Inflammatory macrophage treated with lipopolysaccharide for 4 hours (primary cell): ENCODE data around the gene ZNF358.
"Not testable (repeated sequence)": the region's sequence is repeated elsewhere in the genome, so short reads cannot be mapped to it uniquely, and the experiment has no call there.

ENCODE experiments used
- DNase-seq: peaks from one replicate; pipeline ENCODE4 v3.0.0-alpha.2; 2020

Gene ZNF358

DNA sequence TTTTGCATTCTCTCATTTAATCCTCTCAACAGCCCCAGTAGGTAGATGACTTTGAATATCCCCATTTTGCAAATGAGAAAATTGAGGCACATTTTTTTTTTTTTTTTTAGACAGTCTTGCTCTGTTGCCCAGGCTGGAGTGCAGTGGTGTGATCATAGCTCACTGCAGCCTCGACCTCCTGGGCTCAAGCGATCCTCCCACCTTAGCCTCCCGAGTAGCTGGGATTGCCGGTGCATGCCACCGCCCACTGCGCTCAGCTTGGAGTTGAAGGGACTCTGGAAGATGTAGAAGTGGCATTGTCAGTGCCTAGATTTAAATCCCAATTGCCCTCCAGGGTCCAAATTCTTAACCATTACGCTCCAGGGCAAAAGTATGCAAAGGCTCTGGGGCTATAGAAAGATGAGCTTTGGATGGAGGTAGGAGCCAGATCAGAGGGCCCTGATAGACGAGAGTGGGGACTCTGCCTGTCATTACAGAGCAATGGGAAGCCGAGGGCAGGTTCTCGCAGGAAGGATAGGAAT lies 5.7 kb downstream of the ZNF358 start:
- no peak for DNase-seq

DNA sequence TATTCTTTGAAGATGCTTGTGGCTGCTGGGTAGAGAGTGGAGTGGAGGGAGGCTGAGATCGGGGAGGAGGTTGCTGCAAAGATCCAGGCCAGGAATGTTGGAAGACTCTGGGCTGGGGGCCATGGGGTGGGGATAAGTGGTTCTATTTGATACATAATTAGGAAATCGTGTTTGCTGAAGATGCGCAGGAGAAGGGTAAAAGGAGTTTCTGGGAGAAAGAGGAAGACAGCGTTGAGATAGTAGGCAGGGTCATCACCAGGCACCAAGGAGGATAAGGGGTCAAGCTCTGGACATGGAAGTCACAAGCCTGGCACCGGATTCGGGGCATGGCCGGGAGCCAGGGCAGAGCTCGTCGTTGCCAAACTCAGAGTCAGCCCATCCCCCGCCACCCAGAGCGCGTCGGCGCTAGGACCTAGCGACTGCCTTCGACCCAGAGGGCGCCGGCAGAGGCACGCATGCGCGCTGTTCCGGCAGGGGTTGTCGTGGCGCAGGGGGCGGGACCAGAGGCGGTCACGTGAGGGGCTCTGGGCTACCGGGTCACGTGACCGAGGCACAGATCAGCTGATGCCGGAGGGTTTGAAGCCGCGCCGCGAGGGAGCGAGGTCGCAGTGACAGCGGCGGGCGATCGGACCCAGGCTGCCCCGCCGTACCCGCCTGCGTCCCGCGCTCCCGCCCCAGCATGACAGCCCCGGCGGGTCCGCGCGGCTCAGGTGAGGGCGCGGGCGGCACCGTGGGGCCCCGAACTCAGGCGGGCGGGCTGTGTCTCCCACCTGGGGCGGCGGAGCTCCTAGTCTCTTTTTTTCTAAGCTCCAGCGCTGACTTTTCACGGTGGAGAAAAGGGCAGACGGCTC lies 6.4 kb downstream of the ZNF358 start, which contains the start of gene MCOLN1:
TSS of gene MCOLN1 (plus strand) at position 553 of the 851 bp plus-strand sequence. CDS start at position 680, 127 bp downstream.
- peak; percentile 99 for DNase-seq

DNA sequence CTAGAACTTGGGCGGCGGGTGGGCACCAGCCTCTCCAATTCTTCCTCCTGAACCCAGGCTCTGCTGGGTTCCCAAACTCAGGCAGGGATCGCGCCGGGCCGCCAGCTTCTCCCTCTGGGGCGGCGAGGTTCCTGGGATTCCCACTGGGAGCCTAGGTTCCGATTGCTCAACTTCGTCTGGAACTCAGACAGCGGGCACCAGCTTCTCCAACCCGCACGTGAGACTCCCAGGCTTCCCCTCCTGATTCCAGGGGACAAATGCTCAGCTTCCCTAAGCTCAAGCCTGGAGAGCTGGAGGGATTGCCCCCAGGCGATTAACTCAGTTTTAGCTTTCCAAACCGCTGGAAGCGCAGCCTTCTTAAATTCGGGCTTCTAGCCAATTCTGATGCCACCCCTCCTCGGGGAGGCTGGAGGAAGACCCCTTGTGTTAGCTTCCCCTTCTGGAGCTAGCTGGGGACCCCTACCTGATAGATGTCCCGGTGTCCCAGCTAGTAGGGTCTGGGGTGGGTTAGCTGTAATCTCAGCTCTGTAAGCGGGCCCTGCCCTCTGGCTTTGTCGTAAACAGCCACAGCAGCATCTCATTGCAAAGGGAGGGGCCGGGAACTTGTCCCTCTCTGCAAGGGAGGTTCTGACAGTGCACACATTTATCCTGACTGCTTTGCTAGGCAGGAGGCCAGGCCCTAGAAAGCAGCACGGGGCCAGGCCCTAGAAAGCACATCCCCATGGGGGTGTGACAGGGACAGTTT lies 7.2 kb downstream of the ZNF358 start:
- DNase-seq: no peak

DNA sequence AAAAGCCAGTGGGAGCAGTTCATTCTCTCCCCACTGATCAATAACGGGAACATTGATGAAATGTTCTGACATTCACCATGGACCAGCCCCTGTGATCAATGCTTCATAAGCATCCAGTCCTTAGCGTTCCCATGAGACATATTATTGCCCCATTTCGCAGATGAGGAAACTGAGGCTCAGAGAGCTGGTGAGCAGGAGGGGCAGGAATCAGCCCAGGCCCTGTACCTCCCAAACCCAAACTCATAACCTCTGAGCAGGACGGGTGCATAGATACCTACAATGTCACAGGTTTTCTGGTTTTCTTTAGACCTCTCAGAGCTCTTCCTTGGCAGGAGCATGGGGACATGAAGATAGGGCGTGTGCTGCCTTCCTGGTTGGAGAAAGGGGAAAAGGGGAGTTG lies 8.6 kb downstream of the ZNF358 start:
- no peak for DNase-seq

DNA sequence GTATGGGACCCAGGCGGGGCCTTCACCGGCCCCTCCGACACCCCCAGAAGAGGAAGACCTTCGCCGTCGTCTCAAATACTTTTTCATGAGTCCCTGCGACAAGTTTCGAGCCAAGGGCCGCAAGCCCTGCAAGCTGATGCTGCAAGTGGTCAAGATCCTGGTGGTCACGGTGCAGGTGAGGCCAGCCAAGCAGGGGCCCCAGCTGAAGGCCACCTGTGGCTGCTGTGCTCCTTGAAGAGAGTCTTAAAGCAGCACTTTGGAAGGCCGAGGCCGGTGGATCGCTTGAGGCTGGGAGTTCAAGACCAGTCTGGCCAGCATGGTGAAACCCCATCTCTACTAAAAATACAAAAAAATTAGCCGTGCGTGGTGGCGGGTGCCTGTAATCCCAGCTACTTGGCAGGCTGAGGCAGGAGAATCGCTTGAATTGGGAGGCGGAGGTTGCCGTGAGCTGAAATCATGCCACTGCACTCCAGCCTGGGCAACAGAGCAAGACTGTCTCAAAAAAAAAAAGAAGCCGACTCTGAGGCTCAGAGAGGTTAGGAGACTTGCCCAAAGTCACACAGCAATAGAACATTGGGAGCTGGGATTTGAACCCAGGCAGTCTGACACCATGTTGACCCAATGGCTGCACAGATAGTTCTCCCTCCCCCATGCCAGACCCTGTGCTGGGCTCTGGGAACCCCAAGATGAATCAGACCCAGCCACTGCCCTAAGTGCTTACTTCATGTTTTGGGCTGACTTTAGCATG lies 9.3 kb downstream of the ZNF358 start:
- DNase-seq: no peak

DNA sequence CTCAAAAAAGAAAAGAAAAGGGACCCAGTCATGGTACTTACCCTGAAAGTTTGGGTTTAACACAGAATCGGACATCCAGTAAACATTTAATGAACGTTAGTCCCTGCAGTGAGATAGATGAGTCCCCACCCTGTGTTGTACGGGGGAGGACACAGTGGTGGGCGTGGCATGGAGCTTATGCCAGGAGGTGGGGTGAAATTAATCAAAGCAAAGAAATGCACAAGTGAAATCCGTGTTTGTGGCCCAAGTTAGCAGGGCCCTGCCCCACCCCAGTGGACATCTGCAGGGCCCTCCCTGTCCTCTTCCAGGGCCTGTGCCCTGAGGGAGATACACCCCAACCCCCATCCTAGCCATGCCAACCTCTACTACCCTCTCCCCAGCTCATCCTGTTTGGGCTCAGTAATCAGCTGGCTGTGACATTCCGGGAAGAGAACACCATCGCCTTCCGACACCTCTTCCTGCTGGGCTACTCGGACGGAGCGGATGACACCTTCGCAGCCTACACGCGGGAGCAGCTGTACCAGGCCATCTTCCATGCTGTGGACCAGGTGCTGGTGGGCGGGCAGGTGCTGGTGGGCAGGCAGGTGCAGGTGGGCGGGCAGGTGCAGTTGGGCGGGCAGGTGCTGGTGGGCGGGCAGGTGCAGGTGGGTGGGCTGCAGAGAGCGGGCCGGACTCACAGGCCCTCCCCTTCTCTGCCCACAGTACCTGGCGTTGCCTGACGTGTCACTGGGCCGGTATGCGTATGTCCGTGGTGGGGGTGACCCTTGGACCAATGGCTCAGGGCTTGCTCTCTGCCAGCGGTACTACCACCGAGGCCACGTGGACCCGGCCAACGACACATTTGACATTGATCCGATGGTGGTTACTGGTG lies 10.4 kb downstream of the ZNF358 start:
- DNase-seq: no peak

DNA sequence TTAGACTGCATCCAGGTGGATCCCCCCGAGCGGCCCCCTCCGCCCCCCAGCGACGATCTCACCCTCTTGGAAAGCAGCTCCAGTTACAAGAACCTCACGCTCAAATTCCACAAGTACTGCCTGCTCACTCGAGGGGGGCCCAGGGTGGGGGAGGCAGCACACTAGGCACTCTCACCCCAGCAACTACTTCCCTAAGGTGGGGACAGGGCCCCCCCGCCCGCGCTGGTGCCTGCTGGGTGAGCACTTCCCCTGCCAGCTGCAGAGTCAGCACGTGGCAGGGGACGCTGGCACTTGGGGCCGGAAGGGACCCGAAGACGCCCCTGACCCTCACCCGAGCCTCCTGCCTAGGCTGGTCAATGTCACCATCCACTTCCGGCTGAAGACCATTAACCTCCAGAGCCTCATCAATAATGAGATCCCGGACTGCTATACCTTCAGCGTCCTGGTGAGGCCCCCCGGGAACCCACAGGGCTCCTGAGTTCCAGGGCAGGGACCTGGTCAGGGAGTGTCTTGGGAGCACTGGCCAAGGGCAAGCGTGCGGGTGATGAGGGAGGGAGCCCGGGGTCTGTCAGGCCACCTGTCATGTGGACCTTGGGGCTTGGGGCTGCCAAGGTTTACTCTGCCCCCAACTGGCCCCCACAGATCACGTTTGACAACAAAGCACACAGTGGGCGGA lies 11.8 kb downstream of the ZNF358 start:
- DNase-seq: no peak

DNA sequence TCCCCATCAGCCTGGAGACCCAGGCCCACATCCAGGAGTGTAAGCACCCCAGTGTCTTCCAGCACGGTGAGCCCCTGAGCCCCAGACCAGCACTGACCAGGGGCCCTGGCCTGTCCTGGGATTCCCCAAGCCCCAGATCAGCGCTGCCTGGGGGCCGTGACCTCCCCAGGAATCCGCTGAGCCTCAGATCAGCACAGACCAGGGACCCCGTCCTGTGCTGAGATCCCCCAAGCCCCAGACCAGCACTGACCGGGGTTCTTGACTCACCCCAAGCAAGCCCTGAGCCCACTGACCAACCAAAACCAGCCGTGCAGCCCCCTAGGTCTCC lies 12.3 kb downstream of the ZNF358 start:
- no peak for DNase-seq

DNA sequence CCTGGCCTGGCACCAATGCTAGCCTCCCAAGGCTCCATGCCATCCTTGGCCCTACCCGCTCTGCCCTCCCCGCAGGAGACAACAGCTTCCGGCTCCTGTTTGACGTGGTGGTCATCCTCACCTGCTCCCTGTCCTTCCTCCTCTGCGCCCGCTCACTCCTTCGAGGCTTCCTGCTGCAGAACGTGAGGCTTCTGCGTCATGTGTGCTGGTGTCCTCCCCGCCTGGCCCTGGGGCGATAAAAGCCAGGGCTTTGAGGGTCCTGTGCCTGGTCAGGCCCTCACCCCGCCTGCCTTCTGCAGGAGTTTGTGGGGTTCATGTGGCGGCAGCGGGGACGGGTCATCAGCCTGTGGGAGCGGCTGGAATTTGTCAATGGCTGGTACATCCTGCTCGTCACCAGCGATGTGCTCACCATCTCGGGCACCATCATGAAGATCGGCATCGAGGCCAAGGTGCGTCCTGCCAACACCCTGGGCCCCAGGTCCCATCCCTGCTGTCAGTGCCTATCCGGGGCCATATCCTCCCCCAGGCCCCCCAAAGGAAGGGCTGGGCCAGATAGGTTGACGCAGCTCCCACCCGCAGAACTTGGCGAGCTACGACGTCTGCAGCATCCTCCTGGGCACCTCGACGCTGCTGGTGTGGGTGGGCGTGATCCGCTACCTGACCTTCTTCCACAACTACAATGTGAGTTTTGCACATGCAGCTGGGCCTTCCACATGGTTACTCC lies 12.8 kb downstream of the ZNF358 start:
- DNase-seq: no peak

DNA sequence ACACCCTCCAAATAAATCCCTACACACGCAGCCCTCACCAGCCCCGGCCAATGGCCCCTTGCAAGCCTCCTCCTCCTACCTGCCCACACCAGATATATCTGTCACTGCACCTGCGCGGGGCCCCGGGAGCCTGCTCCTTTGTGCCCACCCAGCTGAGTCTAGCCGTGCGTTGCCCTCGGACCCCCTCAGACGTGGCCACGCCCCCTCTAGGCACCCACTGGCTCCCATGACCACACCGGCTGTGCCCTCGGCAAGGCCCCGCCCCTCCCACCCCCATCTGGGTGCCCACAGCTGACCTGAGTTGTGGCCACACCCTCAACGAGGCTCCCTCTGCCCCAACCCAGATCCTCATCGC lies 13.3 kb downstream of the ZNF358 start:
- DNase-seq: no peak

DNA sequence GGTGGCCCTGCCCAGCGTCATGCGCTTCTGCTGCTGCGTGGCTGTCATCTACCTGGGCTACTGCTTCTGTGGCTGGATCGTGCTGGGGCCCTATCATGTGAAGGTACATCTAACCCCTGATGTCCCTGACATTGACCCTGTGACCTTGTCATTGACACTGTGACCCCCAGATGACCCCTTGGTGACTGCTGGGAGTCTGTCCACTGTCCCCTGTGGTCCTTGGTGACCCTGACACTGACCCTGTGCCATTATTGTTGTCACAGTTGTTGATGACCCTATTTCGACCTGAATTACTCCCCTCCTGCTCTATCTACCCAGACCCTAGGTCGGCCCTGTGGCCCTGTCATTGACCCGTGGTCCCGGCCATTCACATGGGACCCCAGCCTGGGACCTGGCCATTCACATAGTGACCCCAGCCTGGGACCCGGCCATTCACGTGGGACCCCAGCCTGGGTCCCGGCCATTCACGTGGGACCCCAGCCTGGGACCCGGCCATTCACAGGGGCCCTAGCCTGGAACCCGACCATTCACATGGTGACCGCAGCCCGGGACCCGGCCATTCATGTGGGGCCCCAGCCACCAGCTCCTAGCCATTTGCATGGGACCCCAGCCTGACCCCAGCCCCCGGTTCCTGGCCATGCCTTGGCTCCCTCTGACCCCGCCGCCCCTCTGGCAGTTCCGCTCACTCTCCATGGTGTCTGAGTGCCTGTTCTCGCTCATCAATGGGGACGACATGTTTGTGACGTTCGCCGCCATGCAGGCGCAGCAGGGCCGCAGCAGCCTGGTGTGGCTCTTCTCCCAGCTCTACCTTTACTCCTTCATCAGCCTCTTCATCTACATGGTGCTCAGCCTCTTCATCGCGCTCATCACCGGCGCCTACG lies 13.9 kb downstream of the ZNF358 start:
- DNase-seq: no peak

DNA sequence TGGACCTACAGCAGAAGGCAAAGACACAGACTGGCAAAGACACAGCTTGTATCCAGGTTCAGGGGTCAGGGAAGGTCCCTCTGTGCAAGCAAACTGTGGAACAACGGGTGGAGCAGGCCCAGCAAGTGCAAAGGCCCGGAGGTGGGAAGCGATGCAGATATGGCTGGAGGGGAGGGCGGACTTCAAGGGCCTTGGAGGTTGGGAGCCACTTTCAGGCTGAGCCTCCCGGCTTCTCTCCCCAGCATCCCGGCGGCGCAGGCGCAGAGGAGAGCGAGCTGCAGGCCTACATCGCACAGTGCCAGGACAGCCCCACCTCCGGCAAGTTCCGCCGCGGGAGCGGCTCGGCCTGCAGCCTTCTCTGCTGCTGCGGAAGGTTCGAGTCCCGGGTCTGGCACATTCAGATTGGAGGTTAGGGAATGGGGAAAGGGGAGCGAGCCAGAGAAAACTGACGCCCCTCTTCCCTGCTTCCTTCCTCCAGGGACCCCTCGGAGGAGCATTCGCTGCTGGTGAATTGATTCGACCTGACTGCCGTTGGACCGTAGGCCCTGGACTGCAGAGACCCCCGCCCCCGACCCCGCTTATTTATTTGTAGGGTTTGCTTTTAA lies 17.5 kb downstream of the ZNF358 start:
- DNase-seq: no peak

DNA sequence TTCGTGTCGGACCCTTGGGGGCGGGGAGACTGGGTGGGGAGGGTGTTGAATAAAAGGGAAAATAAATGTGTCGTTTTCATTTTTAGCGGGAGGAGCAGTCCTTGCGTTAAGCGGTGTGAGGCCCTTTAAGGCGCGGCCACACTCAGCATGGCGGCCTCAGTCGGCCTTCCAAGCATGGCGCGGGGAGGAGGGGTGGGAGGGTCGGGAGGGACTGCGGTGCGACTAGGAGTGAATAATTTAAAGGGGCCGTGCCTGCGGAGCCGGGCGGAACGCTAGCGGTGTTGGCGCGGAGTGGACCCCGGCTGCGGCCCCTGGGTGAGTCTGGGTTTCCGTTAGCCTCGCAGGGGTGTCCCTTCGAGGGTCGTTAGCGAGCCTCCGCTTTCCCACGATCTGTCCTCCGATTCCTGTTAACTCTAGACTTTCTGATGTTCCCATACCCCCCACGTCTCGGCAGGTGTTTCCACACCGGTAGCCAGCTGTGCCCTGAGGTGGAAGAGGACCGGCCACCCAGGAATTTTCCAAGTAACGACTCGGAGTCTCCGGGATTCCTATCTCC lies 18.1 kb downstream of the ZNF358 start:
- DNase-seq: peak; percentile 81

DNA sequence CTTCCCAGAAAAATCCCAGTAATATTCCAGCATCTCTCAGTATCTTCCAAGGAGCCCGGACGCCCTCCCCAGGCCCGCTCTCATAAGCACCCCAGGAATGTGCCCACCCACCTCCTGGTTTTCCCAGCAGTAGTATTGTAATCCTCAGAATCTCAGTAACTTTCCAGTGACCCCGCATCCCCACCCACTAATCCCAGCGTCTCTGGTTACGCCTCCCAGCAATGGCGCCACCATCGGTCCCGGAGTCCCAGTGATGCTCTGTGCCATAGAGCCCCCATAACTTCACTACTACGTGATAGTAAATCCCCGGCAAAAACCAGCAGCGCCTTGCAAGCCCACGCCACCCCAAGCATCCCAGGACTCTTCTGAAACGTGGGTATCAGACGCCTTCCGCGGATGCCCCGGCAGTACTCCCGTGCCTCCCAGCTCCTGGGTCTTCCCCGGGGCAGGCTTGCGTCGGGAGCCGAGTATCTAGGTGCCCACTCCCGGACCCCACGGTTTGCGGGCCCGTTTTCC lies 18.7 kb downstream of the ZNF358 start:
- DNase-seq: no peak

DNA sequence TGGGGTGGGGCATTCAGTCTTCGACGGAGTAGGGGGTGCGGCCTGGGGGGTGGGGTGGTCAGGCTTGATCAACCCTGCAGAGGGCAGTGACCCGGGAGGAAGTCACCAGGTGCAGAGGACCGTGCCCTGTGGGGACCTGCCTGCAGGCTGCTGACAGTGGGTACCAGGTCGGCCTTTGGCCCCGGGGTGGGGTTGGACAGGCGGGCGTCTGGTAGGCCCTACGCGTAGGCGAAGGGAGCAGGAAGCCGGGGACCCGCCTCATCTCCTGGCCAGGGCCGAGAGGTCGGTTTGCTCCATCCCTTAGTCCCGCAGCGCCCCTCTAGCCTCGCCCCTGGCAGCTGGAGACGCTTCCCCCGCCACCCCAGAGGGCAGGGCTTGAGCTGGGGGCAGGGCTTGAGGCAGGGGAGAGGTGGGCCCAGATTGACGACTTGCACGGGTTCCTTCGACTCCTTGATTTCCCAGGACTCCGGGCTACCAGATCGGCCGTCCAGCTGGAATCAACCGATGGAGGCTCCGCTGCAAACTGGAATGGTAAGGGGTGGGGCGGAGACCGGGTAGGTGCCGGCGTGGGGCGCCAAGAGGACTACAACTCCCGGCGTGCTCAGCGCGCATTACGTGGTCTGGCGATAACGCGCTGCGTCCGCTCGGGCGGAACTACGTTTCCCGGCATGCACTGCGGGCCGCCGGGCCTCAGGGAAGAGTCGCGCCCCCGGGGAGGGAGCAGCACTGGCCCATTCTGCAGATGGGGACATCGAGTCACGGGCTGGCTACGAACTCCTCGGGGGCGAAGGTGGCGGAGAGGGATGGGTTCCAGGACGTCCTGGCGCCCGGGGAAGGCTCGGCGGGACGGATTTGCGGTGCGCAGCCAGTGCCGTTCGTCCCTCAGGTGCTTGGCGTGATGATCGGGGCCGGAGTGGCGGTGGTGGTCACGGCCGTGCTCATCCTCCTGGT lies 19.4 kb downstream of the ZNF358 start, which contains the start of gene PNPLA6:
TSS of gene PNPLA6 (plus strand) at position 671 of the 951 bp plus-strand sequence. CDS start at position 743, 72 bp downstream.
- peak; percentile 94 for DNase-seq

DNA sequence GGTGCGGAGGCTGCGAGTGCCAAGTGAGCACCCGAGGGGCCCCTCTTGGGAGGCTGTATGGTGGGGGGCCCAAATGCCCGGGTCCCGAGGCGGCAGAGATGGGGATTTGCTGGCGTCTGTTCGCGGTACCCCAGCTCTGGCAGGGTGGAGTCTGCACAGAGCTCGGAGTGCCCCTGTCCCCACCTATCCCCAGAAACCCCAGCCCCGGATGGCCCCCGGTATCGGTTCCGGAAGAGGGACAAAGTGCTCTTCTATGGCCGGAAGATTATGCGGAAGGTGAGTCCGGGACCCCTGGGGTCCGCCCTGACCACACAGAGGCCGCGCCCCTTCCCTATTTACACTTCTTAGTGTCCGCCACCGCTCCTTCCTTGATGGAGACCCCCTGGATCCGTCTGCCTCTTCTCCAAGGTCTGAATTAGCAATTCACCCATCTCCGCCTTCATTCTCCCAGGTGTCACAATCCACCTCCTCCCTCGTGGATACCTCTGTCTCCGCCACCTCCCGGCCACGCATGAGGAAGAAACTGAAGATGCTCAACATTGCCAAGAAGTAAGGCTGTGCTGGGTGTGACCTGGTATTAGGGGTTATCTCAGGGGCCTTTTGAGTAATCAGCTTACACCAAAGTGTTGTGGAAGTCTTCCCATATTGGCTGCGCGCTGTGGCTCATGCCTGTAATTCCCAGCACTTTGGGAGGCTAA lies 20.2 kb downstream of the ZNF358 start:
- no peak for DNase-seq

DNA sequence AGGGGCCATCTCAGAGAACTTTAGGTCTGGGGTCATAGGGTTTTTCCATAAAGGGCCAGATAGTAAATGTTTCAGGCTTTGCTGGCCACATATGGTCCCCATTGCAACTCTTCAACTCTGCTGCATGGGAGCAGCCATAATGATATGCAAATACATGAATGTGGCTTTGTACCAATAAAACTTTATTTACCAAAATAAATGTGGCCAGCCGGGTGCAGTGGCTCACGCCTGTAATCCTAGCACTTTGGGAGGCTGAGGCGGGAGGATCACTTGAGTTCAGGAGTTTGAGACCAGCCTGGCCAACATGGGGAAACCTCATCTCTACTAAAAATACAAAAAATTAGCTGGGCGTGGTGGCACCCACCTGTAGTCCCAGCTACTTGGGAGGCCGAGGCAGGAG lies 23.1 kb downstream of the ZNF358 start:
- DNase-seq: not testable (repeated sequence)
